Stimulated activated CD8-positive, alpha-beta memory T cell treated with anti-CD3 and anti-CD28 coated beads, Interleukin-4, amount 100 ng/mL, for 24 hours (primary cell): ENCODE results near the gene MMP28.
"Not testable (repeated sequence)": the region's sequence is repeated elsewhere in the genome, so short reads cannot be mapped to it uniquely, and the experiment has no call there.

Experiments used
- DNase-seq: peaks from one replicate; pipeline ENCODE4 v3.0.0-alpha.2; 2020; ENCODE audit warnings: low read depth

The MMP28 gene

DNA sequence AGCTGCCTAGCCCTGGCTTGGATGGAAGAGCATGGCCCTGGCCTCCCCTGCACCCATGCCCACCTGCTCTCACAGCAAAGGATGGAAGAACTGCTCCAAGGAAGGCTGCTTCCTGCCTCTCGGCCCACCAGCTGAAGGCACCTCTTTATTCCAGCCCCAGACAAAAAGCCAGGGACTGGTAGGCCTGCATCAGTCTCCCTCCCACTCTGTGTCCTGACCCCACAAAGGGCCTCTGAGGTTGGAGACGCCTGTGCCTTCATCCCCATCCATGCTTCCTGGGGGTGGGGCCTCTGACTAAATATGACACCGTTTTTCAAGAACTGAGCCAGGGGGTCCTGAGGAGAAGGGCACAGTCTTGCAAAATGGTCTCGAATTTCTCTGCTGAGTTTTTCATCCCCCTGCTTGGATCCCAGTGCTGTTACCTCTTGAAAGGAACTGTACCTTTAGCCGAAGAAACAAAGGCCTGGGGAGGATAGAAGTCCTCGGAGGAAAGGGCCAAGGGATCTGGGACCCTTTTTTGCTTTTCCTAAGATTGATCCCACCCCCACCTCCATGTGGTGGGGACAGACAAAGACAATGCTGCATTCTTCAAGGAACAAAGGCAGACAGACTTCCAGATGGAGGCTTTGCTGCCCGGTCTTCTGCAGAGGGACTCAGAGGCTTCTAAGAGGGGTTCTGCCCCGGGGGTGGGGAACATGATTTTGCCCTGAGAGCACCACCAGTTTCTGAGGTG is 29.5 kb downstream of the MMP28 start:
- no peak for DNase-seq

DNA sequence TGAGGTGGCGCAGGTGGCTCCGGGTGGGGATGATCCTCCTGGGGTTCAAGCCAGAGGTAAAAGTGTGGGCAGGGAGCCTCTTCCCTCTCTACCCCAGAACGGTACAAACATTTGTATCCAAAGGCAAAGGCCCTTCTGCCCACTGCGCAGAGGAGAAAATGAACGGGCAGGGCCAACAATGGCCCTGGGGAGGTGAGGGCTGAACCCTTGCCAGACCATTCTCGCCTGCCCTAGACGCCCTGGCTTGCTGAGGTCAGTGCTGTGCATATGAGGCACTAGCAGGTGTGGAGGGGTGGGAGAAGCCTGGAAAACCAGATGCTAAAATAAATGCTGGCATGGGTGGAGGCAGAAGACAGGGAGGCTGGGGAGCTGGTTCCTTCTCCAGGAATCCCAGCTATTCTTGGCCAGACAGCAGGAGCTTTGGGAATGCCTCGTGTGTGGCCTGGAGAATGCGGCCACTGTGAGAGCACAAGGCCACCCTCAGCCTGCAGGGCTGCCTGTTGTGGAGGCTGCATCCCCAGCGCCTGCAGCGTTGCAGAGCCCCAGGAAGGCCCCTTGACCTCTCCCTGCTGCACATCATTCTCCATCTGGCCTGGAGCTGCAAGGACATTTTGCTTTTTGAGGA is 30.2 kb downstream of the MMP28 start:
- no peak for DNase-seq

DNA sequence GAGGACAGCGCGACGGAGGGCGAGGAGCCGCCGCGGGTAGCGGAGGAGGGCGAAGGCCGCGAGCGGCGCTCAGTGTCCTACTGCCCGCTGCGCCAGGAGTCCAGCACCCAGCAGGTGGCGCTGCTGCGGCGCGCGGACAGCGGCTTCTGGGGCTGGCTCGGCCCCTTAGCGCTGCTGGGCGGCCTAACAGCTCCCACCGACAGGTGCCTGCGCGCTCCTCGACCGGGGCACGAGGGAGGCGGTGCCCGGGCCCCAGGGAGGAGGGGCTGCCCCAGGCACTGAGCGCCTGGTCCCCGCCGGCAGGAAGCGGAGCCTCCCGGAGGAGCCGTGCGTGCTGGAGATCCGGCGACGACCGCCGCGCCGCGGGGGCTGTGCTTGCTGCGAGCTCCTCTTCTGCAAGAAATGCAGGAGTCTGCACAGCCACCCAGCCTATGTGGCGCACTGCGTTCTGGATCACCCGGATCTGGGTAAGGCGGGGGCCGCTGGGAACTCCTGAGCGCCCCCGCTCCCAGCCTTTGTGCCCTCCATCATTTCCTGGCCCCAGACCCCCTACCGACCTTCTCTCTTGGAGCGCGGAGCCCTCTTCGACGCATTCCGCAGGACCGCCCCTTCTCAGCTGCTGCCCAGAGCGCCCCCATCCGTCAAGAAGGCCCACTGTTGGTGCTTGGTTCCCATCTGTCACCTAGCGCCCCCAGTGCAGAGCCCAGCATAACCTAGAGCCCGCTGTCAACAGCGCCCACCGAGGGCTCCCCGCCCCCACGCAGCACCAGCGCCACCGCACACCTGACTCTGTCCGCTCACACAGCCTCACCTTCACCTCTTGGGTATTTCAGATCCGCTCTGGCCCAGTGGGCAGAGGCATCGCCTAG is 31.1 kb downstream of the MMP28 start:
- peak; percentile 82 for DNase-seq

DNA sequence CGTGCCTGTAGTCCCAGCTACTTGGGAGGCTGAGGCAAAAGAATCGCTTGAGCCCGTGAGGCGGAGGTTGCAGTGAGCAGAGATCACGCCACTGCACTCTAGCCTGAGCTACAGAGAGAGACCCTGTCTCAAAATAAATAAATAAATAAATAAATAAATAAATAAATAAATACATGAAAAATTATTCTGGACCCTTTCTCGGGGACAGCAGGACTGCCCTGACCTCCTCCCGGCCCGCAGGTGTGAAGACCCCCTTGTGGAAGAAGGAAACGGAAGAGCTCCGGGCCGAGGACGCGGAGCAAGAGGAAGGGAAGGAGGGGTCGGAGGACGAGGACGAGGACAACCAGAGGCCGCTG is 31.7 kb downstream of the MMP28 start:
- no peak for DNase-seq

DNA sequence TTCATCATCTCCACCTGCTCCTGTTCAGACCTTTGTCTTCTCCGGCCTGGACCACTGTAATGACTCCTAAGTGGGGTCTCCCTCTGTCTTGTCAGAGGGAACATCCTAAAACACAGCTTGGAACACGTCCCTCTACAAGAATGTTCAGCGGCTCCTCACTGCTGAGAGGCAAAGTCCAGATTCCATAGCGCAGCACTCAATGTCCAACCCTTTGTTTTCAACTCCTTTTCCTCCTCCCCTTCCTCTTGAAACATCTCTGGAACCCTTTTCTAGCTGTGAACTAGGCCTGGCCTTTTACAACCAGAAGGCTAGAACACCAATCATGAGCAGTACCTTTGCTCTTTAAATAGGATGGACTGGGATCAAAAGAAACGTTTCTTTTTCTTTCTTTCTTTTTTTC is 33.8 kb downstream of the MMP28 start:
- no peak for DNase-seq

DNA sequence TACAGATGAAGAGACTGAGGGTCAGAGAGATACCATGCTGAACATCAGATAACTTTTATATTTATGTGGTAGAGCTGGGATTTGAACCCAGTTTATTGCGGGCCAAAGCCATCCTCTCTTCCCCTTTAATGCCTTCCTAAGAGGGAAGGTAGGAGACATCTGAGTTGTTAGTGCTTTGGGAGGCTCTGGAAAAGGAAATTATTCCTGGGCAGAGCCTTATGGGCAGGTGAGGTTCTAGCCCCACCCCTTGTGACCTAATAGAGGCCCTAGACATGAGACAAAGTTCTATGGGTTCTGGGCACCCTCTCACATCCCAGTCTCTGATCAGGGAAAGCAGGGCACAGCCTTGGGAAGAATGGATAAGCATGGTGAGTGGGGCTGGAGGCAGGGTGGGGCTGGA is 34.9 kb downstream of the MMP28 start, which contains the start of gene C17orf50:
TSS of gene C17orf50 (plus strand) at position 301 of the 400 bp plus-strand sequence. CDS start at position 356, 55 bp downstream.
- DNase-seq: no peak

DNA sequence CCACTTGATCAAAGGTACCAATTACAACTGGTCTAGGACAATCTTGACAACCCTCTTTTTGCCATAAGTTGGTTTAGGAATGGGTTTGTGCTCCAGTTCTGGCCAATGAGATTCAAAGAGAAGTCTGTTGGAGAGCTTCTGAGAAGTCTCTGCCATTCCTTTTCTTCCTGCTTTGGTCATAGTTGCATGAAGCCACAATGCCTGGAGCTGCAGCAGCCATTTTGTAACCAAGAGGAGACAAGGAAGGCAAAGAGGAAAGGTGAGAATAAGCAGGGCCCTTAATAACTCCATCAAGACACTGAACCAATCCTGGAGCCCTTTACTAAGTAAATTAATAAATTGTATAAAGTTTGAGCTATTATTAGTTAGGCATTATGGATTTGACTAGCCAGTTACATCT is 38.2 kb downstream of the MMP28 start:
- no peak for DNase-seq

DNA sequence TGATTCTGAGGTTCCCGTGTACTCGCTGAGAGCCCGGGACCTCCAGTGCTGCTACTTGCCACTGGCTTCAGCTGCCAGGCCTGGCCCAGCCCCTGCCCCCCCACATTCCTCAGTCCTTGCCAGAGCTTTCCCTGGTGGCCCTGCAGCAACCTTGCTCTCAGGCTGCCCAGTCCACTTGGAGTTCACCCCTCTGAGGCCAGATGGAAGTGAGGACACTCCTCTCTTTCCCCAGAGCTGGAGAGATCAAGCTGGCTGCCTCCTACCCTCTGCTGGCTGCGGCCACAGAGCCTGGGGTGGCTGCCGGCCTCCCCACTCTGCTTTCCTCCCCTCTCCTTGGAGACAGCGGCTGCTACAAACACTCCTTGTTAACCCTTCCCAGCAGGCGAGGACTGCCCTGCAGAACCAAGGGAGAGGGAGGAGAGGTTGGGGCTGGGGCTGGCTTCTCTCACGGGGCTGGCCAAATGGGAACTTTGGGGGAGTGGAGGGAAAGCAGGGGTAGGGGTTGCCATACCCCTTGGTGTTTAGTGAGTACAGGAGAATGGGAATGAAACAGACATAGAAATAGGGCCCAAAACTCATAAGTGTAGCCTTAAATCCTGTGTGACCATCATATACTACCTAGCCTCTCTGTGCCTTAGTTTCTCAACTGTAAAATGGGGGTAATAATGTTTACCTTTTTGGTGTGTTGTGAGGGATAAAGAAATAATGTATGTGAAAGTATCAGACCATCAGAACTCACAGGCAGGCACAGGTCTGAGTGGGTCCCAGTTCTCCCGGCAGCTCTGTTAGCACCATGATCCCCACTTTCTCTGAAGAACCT is 42.3 kb downstream of the MMP28 start, which contains the start of gene GAS2L2:
TSS of gene GAS2L2 (minus strand) at position 295 of the 820 bp plus-strand sequence. CDS start 389 bp downstream, outside the sequence.
- DNase-seq: no peak

DNA sequence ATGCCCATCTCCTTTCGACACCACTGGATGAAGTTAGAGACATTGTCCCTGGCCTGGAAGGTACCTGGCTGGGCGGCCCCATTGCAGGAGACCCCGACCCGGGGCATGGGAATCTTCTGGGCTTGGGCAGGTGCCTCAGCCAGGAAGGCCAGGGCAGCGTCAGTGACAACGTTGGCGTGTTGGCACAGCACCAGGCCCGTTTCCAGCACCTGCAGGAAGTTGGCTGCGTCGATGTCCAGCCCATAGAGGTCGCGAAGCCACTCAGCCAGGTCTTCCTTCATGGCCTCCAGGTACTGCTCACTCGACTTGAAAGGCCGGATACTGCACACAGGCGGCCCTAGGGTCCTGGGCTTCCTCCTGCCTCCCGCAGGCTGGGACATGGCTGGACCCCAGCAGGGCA is 43.0 kb downstream of the MMP28 start:
- no peak for DNase-seq

DNA sequence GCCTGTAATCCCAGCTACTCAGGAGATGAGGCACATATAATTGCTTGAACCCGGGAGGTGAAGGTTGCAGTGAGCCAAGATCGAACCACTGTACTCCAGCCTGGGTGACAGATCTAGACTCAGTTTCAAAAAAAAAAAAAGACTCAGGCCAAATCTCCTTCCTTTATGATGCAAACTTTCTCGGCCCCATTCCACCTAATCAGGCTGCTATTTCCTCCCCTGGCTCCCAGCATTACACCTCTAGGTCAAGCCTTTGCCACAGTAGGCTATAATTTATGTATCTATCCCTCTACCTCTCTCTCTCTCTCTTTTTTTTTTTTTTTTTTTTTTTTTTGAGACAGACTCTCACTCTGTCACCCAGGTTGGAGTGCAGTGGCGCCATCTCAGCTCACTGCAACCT is 43.9 kb downstream of the MMP28 start:
- DNase-seq: not testable (repeated sequence)

DNA sequence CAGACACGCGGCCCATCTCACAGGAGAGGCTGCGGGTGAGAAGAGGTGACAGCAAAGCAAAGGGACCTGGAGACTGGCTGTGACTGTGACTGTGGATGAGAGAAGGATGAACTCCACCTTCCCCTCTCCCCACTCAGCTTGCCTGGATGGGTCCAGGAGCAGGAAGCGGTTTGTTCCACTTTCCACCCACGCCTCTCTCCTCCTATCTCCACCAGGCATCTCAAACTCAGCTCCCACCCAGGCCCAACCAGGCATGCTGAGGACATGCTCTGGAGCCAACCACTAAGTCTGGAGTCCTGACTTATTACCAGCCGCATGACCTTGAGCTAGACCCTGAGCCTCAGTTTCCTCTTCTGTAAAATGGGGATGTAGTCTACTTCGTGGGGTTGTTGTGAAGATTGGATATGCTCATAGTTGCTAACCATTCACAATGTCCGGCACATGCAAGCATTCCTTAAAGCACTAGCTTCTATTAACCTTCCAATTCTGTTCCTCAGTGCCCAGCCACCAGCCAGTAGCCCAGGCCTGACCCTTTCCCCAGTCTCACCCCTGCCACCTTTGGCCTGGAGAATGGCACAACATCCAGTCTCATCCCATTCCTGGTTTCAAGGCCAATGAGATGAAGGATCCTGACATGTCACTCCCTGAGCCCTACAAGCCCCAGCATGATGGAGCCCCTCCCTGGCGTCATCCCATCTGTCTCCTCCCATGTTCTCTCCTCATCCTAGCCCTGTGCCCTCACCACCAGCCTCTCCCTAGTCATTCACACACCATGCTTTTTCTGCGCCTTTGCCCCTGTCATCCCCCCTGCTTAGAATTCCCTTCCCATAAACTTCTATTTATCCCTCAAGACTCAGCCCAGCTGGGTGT is 44.7 kb downstream of the MMP28 start:
- DNase-seq: no peak

DNA sequence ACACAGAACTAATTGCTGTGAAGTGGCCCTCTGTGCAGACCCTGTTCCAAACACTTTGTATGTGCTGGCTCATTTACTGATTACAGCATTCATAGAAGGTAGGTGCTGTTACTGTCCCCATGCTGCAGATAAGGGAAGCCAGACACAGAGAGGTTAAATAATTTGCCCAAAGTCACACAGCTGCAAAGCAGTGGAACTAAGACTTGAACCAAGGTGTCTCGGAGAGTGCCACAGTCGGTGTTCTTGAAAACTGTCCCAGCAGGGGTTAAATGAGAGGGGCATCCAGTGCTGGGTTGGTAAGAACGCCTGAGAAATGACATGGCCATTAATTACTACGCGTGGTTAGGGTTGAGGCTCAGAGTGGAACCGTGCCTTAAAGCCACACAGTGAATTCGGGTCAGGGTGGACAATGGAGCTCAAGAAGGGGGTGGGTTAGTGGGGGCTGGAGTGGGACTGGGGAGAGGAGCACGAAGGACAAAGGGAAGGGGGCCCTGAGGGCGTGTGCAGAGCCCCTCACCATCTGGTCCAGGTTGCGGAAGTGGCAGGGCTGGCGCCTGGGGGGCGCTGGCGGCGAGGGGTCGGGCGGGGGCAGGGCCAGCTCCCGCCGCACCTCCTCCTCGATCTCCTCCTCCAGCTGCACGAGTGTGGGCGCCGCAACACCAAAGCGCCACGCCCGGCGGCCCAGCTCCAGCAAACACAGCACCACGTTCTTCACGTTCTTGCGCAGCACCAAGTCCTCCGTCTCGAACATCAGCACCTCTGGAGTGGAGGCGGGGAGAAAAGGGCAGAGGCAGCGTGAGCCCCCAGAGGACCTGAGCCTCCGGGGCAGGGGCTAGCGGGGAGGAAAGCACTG is 45.7 kb downstream of the MMP28 start:
- DNase-seq: no peak

DNA sequence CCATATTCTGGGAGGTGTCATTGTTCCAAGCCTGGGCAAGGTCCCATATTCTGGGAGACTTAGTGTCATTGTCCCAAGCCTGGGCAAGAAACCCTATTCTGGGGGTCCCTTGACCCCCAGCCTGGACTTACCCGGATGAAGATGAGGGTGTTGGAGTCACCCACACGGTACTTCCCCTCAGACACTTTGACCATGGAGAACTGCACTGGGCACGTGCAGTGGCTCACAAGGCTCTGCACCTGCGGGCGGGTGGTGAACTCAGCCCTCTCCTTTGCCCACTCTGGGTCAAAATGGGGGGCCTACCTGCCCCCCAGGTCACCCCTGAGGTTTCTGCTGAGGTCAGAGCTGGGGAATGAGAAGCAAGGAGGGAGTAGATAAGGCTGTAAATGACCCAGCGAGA is 46.5 kb downstream of the MMP28 start:
- no peak for DNase-seq

DNA sequence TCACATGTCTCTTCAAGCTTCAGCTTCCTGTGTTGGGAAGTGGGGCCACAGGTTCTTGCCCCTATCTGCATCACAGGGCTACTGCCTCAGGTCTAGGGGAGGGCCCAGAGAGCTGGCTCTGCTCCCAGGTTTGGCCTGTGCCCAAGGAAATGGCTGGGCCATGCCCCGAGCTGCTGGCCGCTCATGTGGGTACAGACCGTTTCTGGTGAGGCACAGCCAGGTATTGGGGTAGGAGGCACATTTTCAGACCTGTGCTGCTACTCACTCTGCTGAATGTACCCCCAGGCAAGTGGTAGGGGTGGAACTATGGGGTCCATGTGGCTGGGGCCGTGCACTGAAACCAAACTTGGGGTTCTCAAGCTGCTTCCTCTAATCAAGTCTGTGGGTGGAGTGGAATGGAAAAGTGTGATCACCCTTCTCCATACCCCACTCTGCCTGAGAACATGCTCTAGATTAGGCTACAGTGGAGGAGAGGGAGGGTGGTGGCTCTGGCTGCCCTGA is 47.0 kb downstream of the MMP28 start:
- DNase-seq: no peak

DNA sequence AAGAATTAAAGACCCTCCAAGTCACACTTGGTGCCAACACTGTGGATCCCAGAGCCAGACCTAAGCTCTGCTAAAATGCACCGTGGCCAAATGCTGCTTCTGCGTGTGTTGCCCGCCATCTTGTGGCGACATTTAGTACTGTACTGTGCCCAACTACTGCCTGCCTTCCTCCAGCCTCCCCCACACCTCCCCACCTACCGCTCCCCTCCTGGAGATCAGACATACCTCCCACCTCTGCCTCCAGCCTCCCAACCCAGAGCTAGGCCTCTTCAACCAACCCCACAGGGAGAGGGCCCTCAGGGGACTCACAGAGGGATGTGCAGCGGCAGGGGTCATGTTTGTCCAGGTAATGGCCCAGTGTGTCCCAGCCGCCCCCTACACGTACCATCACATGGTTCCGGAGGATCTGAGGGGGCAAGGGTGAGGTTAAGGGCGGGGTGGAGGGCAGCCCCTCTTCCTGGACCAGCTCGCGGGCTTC is 47.9 kb downstream of the MMP28 start:
- peak; percentile 66 for DNase-seq

DNA sequence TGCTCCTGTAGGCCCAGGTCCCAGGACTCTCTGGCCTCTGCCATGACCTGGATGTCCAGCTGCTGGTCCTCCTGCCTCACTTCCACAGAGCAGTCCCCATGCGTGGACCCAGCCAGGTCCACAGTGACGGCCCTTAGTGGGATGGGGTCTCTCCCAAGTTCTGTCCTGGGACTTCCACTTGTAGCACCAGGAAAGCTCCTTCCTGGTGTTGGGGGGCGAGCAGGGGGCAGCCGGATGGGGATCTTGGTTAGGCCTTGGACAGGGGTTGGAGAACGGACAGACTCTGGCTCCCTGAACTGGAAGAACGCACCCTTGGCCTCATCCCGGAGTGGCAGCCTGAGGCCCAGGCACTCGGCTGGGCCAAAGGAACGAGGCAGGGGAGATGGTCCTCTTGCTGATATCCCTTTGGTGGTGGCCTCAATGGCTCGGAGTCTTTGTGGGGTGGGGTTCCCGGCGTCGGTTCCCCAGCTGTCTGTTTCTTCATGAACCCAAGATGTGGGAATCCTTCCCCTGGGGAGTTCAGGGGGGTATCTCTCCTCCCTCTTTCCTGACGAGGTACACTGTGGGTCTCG is 49.6 kb downstream of the MMP28 start:
- no peak for DNase-seq

DNA sequence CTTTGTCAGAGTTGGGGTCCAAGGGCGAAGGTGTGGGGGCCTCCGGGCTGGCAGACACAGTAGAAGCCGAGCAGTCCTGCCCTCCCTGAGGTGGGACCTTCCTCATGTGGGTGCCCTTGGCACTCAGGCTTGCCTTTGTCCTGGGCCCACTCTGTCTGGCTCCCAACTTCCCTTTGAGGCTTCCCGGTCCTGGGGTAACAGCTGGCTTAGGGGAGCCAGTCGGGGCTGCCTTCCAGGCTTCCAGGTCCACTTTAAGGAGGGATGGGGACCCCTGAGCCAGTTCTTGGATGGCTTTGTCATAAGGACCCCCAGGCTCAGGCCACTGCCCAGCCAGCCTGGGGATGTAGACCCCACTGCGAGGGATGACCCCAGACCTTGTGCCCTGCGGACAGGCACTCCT is 50.2 kb downstream of the MMP28 start:
- no peak for DNase-seq

DNA sequence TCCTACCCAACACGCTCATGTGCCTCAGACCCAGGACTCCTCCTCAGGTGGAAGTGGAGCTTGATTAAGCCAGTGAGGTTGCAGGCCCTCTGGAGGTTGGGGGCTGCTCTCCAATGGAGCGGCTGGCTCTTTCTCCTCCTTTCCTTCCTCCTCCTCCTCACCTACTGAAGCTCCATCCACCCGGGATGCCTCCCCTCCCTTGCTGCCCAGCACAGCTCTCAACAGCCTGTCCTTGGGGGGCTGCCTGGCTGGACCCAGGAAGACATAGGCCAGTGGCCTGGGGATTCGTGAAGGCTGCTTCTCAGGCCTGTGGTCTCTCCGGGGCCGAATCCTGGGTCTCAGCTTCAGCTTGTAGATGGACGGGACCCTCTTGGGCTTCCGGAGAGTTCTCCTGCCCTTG is 50.6 kb downstream of the MMP28 start:
- no peak for DNase-seq

DNA sequence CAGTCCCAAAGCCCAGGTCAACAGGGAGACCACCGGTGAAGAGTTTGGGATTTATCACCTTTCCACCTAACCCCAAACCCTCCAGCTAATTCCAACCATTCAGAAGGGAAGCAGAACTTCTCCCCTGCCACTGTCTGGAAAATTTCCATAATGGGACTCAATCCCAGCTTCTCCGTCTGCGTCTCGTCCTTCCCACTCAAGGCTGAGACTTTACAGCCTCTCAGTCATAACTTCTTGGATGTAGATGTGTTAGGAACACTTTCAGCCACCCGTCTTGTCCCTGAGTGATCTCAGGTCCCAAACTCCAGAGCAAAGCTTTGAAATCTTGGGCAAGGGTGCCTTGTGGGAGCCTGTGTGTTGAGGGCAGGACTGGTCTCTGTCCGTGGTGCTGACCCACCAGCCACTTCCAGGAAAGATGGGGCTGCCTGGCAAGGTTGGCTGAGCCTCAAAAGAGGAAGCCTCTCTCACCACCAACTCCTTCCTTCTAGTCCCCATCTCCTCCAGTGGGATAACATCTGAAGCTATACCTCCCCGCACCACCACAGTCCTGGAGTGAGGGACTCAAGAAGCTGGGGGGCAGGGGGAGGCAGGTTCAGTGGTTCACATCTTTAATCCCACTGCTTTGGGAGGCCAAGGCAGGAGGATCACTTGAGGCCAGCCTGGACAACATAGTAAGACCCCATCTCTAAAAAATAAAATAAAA is 51.7 kb downstream of the MMP28 start:
- DNase-seq: no peak
